ENCODE measurements around the gene ACAD10. TPM values are rescaled to one million over a fixed set of nuclear protein-coding genes. Genes with fewer than 3 reads are reported as not detected.

Gene ACAD10
- total RNA-seq, 1 experiment from 2014 or later: 25.3 TPM

DNA sequence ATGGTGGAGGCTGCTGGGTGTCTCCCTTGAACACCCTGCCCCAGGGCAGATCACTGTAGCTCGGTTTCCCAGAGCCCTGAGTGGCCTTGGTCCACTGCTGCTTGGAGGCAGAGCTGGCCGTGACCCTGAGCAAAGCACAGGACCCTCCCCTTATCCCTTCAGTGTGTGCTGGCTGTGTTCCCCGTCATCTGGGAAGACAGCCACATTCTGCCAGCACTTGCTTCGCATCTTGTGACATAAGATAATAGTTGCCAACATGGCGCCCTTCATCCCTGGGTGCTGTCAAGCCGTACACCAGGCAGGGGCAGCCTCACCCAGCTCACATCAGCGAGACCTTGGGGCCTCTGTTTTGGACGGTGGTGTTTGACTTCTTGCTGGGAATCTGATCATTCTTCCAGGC is 68.8 kb downstream of the ACAD10 start:
- POLR2A ChIA-PET: no interaction called here

More for the DNA sequence above, 68.8 kb downstream of the ACAD10 start:
- Histone ChIP-seq H3K36me3 (ENCODE audit: control insufficient read depth in 1 of 2, insufficient read depth in 2 of 2, low read length in 2 of 2) (0 out of 4 replicates have a peak, but pooled peaks cover 0 to 4% of the 10 kb centered on the region in 2 experiments), H2AFZ (ENCODE audit: low read depth, low read length, poor library complexity, severe bottlenecking) (no peak overlapping the region), H3K9me2 (ENCODE audit: insufficient read depth) (no peaks in the 10 kb centered on the region), H3K27me3 (ENCODE audit: insufficient read depth, low read length) (no peaks in the 10 kb centered on the region), H3K79me2 (ENCODE audit: insufficient read depth, low read length) (no peaks in the 10 kb centered on the region), H3K9me3 (ENCODE audit: control insufficient read depth in 1 of 2, insufficient read depth in 1 of 2, low read depth in 1 of 2, low read length in 2 of 2) (no peaks in the 10 kb centered on the region), H3K4me3 (replicated peaks in 1 of 2; ENCODE audit: low read depth in 1 of 2, low read length in 2 of 2) (no peak overlapping the region), H3K4me2 (ENCODE audit: low read length) (no peak overlapping the region), H4K20me1 (ENCODE audit: insufficient read depth) (no peaks in the 10 kb centered on the region), H3K27ac (ENCODE audit: low read depth, low read length) (no peak overlapping the region), H3K9ac (ENCODE audit: low read length) (no peak overlapping the region), H3K4me1 (ENCODE audit: control insufficient read depth in 1 of 2, insufficient read depth in 2 of 2, low read length in 2 of 2) (no peaks in the 10 kb centered on the region)
- intact Hi-C loops (cut with micrococcal nuclease): no loop called here
- DNase-seq (ENCODE audit: low read depth, low spot score) (no peak), ATAC-seq (no peak)
- TF ChIP-seq, protein P1, sequence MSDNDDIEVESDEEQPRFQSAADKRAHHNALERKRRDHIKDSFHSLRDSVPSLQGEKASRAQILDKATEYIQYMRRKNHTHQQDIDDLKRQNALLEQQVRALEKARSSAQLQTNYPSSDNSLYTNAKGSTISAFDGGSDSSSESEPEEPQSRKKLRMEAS (IDR thresholded peaks at IDR 0.05): no peak
- no peak for TF ChIP-seq CEBPB (IDR thresholded peaks at IDR 0.05; ENCODE audit: low read depth)
- TF ChIP-seq, protein P2, sequence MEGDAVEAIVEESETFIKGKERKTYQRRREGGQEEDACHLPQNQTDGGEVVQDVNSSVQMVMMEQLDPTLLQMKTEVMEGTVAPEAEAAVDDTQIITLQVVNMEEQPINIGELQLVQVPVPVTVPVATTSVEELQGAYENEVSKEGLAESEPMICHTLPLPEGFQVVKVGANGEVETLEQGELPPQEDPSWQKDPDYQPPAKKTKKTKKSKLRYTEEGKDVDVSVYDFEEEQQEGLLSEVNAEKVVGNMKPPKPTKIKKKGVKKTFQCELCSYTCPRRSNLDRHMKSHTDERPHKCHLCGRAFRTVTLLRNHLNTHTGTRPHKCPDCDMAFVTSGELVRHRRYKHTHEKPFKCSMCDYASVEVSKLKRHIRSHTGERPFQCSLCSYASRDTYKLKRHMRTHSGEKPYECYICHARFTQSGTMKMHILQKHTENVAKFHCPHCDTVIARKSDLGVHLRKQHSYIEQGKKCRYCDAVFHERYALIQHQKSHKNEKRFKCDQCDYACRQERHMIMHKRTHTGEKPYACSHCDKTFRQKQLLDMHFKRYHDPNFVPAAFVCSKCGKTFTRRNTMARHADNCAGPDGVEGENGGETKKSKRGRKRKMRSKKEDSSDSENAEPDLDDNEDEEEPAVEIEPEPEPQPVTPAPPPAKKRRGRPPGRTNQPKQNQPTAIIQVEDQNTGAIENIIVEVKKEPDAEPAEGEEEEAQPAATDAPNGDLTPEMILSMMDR (IDR thresholded peaks at IDR 0.05 in 2 of 3, conservative IDR thresholded peaks at IDR 0.05 in 1 of 3; ENCODE audit: borderline replicate concordance in 1 of 3, insufficient read depth in 1 of 3, low read depth in 2 of 3, low read length in 2 of 3): no peak
- TF ChIP-seq FOSL1 (IDR thresholded peaks at IDR 0.05; ENCODE audit: low read depth): no peak
- TF ChIP-seq EZH2phosphoT487 (IDR thresholded peaks at IDR 0.05; ENCODE audit: borderline replicate concordance): no peak
- TF ChIP-seq, protein P3, sequence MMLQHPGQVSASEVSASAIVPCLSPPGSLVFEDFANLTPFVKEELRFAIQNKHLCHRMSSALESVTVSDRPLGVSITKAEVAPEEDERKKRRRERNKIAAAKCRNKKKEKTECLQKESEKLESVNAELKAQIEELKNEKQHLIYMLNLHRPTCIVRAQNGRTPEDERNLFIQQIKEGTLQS (IDR thresholded peaks at IDR 0.05): no peak
- TF ChIP-seq SRF (IDR thresholded peaks at IDR 0.05; ENCODE audit: low read depth): no peak
- no peak for TF ChIP-seq POLR2A (IDR thresholded peaks at IDR 0.05; ENCODE audit: borderline replicate concordance, extremely low read depth, insufficient read depth, insufficient read length)
- TF ChIP-seq POLR2AphosphoS5 (IDR thresholded peaks at IDR 0.05; ENCODE audit: low read depth, low read length): no peak
- TF ChIP-seq RAD21 (IDR thresholded peaks at IDR 0.05; ENCODE audit: low read depth): no peak
- ChIA-PET CTCF (interaction anchor here (1.8 to 3.7 kb wide), 2 partner anchors 58 to 60 kb away, joined by 6 to 42 read pairs; no protein-coding TSS in a partner anchor), RAD21 (ENCODE audit: low non-redundant PET in 1 of 2, low total read pairs in 2 of 2, uncharacterized antibody in 2 of 2, unreplicated experiment in 2 of 2) (interaction anchor here in 1 of 2 experiments (0.9 kb wide), 1 partner anchor 58 kb away, joined by 5 read pairs; no protein-coding TSS in a partner anchor)
- BruUV-seq (replicated peaks): no TSS peak

Data from HCT116 (cell line).